GM18907 (cell line): ENCODE results near the gene ASXL1.
"Not testable (repeated sequence)": the region's sequence is repeated elsewhere in the genome, so short reads cannot be mapped to it uniquely, and the experiment has no call there.

ENCODE experiments used
- ATAC-seq: cut with Tn5 transposase; IDR thresholded peaks from one replicate; pipeline ENCODE4 v1.9.1; 2021; ENCODE audit warnings: mild to moderate bottlenecking, moderate library complexity; ENCODE audit not compliant: unreplicated experiment

ASXL1 gene

DNA sequence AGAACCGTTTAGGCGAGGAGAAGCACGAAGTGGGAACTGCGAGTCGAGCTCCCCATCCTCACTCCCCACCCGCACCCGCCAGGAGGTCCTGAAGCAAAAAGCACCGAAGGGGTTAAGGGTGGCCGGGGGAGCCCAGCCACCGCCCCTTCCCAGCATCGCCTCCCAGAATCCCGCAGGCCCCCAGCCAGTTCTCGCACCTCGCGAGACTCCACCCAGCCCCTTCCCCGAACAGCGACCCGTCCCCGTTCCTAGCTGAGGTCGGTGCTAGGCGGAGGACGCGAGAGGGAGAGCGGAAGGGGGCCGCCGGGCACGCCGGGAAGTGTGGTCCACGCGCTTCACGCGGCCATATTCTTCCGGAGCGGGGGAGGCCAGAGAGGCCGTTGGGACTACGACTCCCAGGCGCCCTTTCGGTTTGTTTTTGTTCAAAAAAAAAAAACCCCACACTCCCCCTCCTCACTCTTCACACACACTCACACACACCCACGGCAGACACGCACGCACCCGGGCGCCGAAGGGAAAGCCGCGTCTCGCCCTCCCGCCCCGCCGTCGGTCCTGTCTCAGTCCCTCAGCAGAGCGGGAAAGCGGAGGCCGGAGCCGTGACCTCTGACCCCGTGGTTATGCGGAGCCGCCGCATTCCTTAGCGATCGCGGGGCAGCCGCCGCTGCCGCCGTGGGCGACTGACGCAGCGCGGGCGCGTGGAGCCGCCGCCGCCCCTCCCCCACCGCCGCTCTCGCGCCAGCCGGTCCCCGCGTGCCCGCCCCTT, at the start of gene ASXL1:
Gene ASXL1, plus strand, starts transcription at position 463 of the 763 bp plus-strand sequence. CDS start 445 bp downstream, outside the sequence.
- ATAC-seq = peak; percentile 82

DNA sequence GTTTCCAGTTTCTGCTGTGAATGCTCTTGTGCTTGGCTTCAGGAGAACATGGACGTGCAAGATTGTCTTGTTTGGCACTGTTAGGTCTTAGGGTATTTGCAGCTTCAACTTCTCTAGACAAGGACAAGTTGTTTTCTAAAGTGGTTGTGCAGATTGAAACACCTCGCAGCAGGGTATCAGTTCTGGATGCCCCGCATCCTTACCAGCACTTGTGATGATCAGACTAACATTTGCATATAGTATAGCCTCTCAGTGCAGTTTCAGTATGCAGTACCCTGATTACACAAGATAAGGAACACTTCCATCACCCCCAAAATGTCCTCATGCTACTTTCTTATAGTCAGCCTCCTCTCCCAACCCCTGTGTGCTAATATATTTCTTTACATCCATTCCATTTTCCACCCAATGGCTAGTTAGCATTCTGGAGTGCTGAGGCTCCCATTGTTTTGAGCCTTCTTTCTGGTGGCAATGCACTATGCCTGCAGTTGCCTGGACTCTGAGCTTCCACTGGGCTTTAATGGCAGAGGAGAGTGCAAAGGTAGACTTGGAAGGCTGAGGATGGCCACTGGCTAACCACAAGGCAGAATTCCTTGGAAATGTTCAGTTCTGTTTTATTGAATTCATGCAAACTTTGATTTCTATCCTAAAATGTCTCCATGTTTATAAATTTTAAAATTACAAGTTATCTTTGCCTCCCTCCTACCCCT, 45.3 kb upstream of the ASXL1 start:
- ATAC-seq = no peak

DNA sequence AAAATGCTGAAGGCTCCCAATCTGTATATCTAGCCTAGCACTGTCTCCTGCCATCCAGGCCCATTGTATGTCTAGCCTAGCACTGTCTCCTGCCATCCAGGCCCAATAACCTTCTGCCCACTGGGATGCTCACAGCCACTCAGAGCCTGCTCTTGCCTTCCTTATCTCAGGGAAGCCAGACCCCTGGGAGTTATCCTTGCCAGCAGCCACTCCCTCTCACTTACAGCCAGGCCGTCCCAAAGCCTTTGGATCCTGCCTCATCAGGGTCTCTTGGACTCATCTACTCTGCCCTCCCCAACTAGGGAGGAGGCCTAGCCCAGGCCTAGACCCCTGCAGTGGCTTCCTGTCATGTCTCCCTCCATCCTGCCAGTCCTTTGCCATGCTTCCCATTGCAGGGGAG, 43.4 kb upstream of the ASXL1 start:
- ATAC-seq = no peak

DNA sequence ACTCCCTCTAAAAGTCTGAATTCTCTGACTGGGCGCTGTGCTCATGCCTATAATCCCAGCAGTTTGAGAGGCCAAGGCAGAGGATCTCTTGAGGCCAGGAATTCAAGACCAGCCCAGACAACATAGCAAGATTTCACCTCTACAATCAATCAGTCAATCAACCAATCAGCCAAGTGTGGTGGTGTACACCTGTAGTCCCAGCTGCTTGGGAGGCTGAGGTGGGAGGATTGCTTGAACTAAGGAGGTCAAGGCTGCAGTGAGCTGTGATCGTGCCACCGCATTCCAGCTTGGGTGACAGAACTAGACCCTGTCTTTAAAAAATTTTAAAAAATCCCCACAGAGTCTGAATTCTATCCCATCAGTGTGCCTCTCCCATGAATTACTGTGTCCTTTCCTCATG, 42.7 kb upstream of the ASXL1 start:
- ATAC-seq = no peak

DNA sequence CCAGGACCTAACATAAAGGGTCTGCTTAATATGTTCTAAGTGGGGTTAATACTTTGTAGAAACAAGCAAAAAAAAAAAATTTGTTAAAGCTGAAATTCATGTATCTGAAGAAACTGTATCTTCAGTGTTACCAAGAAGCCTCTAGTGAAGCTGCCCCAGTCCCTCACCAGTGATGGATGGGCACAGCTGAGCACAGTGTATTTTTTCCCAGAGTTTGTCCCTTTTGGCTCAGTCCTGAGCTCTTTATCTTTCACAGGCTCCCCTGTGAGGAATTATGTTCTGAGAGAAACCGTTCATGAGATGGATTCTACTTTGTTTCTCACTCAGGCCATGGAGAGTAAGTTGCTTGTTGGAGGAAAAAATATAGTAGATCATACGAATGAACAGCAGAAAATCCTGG, 42.2 kb upstream of the ASXL1 start:
- ATAC-seq = no peak

DNA sequence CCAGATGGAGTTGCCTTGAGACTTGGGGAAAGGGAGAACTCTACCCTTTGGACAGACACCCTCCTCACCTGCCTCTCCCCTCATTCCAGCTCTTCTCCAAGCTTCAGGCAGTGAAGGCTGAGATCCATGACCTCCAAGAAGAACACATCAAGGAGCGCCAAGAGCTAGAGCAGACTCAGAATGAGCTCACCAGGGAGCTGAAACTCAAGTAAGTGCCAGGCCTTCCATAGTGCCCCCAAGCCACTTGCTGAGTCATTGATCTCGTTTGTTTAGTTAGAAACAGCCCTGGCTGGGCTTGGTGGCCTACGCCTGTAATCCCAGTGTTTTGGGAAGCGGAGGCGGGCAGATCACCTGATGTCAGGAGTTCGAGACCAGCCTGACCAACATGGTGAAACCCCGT, 41.5 kb upstream of the ASXL1 start:
- ATAC-seq = no peak

DNA sequence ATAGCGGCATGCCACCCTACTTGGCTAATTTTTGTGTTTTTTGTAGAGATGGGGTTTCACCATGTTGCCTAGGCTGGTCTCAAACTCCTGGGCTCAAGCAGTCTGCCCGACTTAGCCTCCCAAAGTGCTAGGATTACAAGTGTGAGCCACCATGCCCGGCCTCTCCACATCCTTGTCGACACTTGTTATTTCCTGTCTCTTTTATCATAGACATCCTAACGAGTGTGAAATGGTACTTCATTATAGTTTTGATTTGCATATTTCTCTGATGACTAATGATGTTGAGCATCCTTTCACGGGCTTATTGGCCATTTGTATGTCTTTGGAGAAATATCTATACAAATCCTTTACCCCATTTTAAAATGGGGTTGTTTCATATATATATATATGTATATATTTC, 39.0 kb upstream of the ASXL1 start:
- ATAC-seq = no peak

DNA sequence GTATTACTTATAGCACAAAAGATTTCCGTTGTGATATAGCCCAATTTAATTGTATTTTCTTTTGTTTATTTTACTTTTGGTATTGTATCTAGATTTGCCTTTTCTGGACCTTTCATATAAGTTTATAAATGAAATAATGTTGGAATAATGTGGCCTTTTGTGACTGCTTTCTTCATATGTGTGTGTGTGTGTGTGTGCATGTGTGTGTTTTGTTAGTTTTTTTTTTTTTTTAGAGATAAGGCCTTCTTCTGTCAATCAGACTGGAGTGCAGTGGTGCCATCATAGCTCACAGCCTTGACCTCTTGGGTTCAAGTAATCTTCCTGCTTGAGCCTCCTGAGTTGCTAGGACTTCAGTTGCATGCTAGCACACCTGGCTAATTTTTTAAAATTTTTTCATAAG, 37.8 kb upstream of the ASXL1 start:
- ATAC-seq = no peak

DNA sequence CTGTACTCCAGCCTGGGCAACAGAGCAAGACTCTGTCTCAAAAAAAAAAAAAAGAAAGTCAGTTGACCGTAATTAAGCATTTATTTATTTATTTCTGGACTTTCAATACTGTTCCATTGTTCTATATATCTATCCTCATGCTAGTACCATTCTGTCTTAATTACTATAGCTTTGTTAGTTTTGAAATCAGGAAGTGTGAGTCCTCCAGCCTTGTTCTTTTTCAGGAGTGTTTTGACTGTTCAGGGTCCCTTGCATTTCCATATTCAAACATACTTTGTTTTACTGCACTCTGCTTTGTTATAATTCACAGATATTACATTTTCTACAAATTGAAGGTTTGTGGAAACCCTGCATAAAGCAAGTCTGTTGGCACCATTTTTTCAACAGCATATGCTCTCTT, 36.7 kb upstream of the ASXL1 start:
- no peak for ATAC-seq

DNA sequence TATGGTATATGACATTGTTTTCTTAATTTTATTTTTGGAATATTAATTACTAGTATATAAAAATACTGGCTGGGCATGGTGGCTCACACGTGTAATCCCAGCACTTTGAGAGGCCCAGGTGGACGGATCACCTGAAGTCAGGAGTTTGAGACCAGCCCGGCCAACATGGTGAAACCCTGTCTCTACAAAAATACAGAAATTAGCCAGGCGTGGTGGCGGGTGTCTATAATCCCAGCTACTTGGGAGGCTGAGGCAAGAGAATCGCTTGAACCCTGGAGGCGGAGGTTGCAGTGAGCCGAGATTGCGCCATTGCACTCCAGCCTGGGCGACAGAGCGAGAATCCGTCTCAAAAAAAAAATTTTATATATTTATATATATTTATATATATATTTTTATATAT, 35.9 kb upstream of the ASXL1 start:
- ATAC-seq = not testable (repeated sequence)

DNA sequence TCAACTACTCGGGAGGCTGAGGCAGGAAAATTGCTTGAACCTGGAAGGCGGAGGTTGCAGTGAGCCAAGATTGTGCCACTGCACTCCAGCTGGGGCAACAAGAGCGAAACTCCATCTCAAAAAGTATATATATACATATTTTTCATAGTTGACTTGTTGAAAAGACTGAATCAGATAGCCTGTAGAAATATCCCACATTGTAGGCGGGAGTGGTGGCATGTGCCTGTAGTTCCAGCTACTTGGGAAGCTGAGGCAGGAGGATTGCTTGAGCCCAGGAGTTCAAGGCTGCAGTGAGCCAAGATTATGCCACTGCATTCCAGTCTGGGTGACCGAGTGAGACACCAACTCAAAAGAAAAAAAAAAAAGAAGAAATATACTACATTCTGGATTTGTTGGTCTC, 34.4 kb upstream of the ASXL1 start:
- not testable (repeated sequence) for ATAC-seq

DNA sequence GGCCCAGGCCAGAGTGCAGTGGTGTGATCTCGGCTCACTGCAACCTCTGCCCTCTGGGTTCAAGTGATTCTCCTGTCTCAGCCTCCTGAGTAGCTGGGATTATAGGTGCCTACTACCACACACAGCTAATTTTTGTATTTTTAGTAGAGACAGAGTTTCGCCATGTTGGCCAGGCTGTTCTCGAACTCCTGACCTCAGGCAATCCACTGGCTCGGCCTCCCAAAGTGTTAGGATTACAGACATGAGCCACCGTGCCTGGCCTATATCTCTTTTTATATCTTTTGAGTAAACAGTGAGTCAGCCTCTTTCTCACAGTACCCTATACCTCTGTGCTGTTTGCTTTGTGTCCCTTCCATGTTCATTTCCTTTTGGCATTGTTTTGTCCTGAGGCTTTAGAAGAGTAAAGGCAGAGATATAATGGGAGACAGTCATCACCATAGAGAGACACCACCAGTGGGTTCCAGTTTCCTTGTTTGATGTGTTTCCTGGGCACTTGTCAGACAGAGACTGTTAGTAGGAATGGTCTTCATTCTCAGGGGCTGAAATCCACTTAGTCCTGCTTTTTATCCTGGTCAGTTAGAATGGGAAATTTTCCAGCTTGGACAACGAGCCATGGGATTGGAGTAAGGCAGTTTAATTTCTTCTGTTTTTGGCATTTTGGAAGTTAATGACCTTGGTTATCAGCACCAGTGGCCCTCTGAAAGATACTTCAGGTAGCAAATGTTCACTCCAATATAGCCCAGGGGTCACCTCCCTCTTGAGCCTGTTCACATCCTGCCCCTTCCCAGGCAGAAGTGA, 32.2 kb upstream of the ASXL1 start:
- ATAC-seq = no peak

DNA sequence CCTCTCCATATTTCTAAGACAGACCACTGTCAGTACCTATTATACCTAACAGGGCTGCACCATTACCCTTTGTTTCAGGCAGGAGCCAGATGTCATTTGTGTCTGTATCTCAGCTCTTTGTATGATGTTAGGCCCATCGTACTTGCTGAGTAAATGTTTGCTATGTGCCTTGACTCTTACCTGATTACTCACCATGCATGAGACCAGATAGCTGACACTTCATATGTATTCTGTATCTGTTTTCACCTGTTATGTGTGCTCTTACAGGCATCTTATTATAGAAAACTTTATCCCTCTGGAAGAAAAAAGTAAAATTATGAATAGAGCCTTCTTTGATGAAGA, 31.7 kb upstream of the ASXL1 start:
- ATAC-seq = no peak

DNA sequence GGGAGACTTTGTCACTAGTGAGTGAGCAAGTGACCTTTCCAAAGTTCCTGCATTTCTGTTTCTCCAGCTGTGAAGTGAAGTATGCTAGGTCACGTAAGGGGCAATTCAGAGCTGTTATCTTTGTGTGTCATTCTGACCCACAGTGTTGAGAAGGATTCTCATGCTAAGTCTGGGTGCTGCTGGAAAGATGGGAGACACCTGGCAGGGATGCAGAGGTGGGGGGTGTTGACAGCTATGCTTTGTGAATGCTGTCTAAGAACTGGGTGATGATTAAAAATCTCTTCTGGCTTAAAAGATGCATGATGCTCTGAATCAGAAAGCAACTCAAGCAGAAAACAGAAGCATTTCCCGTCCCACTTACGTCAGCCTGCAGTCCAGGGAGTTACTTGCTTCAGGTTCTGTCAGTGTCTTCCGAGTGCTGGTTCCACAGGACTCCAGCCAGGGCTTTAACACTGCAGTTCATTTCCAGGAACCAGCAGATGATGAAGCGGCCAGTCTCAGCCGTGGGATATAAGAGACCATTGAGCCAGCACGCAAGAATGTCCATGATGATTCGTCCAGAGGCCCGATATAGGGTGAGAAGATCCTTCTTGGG, 30.9 kb upstream of the ASXL1 start:
- ATAC-seq = no peak

DNA sequence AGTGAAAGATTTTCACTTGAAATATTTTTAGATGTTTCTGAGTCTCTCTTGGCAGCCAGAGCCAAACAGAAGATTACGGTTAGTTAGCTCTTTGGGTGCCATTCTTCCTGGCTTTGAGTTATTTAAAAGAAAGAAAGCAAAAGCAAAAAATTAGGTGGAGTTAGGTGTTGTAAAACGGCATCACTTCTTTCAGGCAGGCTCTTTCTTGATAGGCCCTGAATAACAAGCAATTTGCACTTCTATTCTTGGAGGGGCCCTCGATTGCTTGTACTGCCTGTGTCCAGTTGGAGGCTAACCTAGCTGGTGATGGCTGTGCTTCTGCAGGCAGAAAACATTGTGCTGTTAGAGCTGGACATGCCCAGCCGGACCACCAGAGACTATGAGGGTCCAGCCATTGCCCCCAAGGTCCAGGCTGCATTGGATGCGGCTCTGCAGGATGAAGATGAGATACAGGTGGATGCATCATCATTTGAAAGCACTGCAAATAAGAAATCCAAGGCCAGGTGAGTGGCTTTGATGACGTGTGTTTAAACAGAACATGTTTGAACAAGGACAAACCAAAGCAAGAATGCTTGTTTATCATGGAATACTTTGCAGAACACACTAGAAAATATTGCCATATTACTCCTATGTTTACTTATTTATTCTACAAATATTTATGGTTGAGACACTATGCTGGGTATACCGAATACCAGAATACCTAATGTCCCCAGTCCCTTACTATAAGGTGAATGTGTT, 28.1 kb upstream of the ASXL1 start:
- ATAC-seq = no peak

DNA sequence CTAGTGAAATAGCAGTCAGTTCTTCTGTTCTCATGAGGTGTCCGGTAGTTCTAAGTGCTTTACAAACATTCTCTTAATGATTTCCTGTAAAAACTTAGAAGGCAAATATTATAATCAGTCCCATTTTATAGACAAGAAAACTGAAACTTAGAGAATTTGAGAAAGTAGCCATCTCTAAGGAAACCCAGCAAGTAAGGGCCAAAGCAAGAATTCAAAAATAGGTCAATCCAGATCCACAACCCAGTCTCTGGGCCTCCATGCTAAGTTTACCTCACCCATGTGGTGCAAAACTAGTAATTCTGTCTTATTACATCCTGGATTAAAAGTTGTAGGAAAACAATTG, 27.6 kb upstream of the ASXL1 start:
- ATAC-seq = no peak

DNA sequence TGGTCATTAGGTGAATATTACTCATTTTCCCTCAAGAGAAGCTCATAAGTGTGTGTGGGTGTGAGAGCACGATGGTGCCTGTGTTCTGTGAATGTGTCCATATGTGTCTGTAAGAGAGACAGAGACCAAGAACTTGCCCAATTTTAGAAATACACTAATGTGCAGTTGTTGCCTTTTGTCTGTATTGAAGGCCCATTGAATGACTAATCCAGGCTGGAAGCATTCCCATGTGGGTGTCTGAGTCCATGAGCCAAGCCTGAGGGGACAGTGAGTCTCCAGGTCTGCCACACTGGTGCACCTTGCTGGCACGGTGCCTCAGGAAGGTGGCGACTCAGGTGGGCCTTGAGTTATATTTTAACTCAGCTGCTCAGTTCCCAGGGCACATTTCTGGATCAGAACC, 25.5 kb upstream of the ASXL1 start:
- peak; percentile 12 for ATAC-seq

DNA sequence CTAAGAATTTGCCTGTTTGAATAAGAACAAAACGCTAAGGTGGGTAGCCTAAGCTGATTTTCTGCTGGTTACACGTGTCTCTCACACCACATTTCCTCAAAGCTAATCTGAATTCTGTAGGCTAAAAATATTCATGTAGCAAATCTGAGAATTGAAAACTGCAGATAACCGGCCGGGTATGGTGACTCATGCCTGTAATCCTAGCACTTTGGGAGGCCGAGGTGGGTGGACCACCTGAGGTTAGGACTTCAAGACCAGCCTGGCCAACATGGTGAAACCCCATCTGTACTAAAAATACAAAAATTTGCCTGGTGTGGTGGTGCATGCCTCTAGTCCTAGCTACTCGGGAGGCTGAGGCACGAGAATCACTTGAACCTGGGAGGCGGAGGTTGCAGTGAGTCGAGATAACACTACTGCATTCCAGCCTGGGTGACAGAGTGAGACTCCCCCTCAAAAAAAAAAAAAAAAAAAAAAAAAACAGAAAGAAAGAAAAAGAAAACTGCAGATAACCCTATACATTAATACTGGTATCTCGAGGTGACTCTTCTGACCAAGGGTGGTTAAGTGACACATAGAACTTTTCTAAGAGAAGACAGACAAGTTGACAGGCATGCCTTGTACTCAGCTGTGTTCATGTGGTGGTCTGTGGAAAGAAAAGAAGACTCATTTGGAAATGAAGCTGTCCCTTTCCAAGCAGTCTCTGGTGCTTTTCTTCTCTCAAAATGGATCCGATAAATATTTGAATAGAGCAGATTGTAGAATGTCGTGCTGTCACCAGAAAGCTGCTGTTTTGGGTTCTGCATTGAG, 24.7 kb upstream of the ASXL1 start:
- ATAC-seq = peak; percentile 62

DNA sequence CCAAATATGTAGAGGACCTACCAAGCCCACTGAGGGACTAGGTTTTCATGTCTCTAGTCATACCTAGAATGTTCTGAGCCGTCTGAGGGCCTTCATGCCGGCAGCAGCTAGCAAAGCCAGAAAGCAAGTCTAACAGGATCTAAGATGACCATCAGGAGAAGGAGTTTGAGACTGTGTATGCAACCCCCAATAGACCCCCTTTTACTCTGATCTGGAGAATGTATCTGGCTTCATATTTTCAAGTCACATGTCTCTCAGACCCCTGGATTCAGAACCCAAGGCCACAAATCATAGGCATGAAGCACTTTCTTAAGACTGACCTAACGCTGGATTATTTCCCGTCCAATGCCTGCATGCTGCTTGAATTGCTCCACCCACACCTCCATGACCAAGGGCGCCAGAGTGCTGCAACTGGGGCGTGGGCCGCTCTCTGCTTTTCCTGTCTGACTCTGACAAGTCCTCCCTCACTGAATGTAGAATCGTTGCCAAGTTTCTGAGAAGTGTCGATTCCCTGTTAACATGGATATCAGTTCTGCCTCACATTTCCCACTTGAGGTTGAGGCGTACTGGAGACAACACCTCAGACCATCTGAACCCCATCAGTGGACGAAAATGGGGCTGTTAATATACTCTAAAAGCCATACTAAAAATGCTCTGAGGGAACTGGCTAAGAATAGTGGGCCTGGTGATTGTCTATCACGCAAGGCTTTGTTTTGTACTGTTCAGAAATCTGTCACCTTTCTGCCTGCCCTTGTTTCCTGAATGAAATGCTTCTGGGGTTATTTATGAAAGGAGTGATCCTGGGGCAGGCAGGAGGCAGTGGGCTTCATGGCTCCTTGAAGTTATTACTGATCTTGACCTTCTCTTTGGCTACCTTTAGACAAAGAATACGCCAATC, 23.9 kb upstream of the ASXL1 start:
- peak; percentile 7 for ATAC-seq
